ENCODE results near the gene TAS2R40. TPM values are rescaled to one million over a fixed set of nuclear protein-coding genes. Genes with fewer than 3 reads are reported as not detected.
A peak's percentile ranks its signal among the peaks of the same experiment; 100 is the strongest.
"Not testable (repeated sequence)": the region's sequence is repeated elsewhere in the genome, so short reads cannot be mapped to it uniquely, and the experiment has no call there.

The TAS2R40 gene
- total and polyA plus RNA-seq, 8 donors = not detected

- FAIRE-seq = no peak
Measured at GRCh38 chr7:143258831-143259230, 37.0 kb downstream of the TAS2R40 start.

GRCh38 chr7:143259765-143260164, 37.9 kb downstream of the TAS2R40 start:
- H3K4me3 ChIP-seq = no peak overlapping the region
- no peaks in the 10 kb centered on the region for H3K27me3 ChIP-seq
- no peak for TF ChIP-seq CTCF (IDR thresholded peaks at IDR 0.05)
- H3K9me3 ChIP-seq = no peaks in the 10 kb centered on the region
- intact Hi-C loops (cut with DNase I) = no loop called here
- H3K4me1 ChIP-seq = peaks cover 0 to 23% (median 7%) of the 10 kb centered on the region in 3 donors
- no peaks in the 10 kb centered on the region for H3K36me3 ChIP-seq
- ATAC-seq (peak in 2 of 4 donors; percentile 7 to 33), FAIRE-seq (no peak), DNase-seq (no peak)
- WGBS, 2 donors = 86 to 100% methylated on average over 2 of the region's 2 CpGs
- H3K27ac ChIP-seq = no peak overlapping the region

More at GRCh38 chr7:143258831-143259230, 37.0 kb downstream of the TAS2R40 start:
- no peaks in the 10 kb centered on the region for H3K27me3 ChIP-seq
- H3K4me1 ChIP-seq = peaks cover 0 to 16% (median 7%) of the 10 kb centered on the region in 3 donors
- peak overlapping the region in 2 of 4 donors; percentile 1 to 17 for H3K27ac ChIP-seq
- ATAC-seq (peak in 3 of 4 donors; percentile 26 to 46 (median 45)), DNase-seq (no peak)
- peak overlapping the region in 1 of 4 donors; percentile 3 for H3K4me3 ChIP-seq
- H3K36me3 ChIP-seq = no peaks in the 10 kb centered on the region
- intact Hi-C loops (cut with DNase I) = no loop called here
- no peaks in the 10 kb centered on the region for H3K9me3 ChIP-seq
- no peak for TF ChIP-seq CTCF (IDR thresholded peaks at IDR 0.05)
- WGBS, 2 donors = 6 to 9% methylated on average over 2 of the region's 2 CpGs

- Histone ChIP-seq H3K27me3 (no peaks in the 10 kb centered on the region), H3K27ac (no peak overlapping the region), H3K36me3 (no peaks in the 10 kb centered on the region), H3K4me1 (peaks cover 0 to 25% (median 7%) of the 10 kb centered on the region in 3 donors), H3K4me3 (no peak overlapping the region), H3K9me3 (no peaks in the 10 kb centered on the region)
- no peak for ATAC-seq
- intact Hi-C loops (cut with DNase I) = no loop called here
- TF ChIP-seq CTCF (IDR thresholded peaks at IDR 0.05) = no peak
- 72 to 94% methylated on average over 1 of the region's 1 CpG for WGBS, 2 donors
- no peak for FAIRE-seq
- no peak for DNase-seq
Measured at GRCh38 chr7:143261901-143262300, 40.1 kb downstream of the TAS2R40 start.

- no peak for FAIRE-seq
- peaks cover 0 to 22% (median 5%) of the 10 kb centered on the region in 3 donors for H3K4me1 ChIP-seq
- no peaks in the 10 kb centered on the region for H3K9me3 ChIP-seq
- peaks cover 0 to 12% (median 6%) of the 10 kb centered on the region in 3 donors for H3K36me3 ChIP-seq
- intact Hi-C loops (cut with DNase I) = no loop called here
- H3K4me3 ChIP-seq = peak within 1 kb of the TSS; percentile 57 to 96 (median 90)
- peak; percentile 95 to 99 (median 97) for ATAC-seq
- TF ChIP-seq CTCF (IDR thresholded peaks at IDR 0.05) = no peak
- no peaks in the 10 kb centered on the region for H3K27me3 ChIP-seq
- H3K27ac ChIP-seq = peak within 1 kb of the TSS; percentile 56 to 89 (median 76)
- 1% methylated on average over 44 to 48 of the region's 48 CpGs for WGBS, 2 donors
- DNase-seq = peak; percentile 80 to 93 (median 83)
Measured at GRCh38 chr7:143263266-143264195, 41.7 kb downstream of the TAS2R40 start, which contains the start of gene GSTK1. GSTK1 (plus strand) TSS chr7:143263441; CDS start chr7:143263514, 73 bp downstream.

- WGBS, 2 donors = 48 to 49% methylated on average over 15 of the region's 15 CpGs
- FAIRE-seq; H3K27ac ChIP-seq; DNase-seq; ATAC-seq; H3K9me3 ChIP-seq; H3K27me3 ChIP-seq; intact Hi-C loops (cut with DNase I): not testable (repeated sequence)
- peak overlapping the region; percentile 57 to 96 (median 90) for H3K4me3 ChIP-seq
- H3K36me3 ChIP-seq = peaks cover 0 to 18% (median 11%) of the 10 kb centered on the region in 3 donors
- H3K4me1 ChIP-seq = peaks cover 0 to 16% (median 0%) of the 10 kb centered on the region in 3 donors
Measured at GRCh38 chr7:143264196-143264568, 42.3 kb downstream of the TAS2R40 start.
